ENCODE data around the gene NKX1-1. TPM values are rescaled to one million over a fixed set of nuclear protein-coding genes. Genes with fewer than 3 reads are reported as not detected.

The NKX1-1 gene
- polyA plus RNA-seq, 1 donor (not counting 4 experiments of a cell fraction or from before 2014, with no cell fraction given), result not detected

DNA sequence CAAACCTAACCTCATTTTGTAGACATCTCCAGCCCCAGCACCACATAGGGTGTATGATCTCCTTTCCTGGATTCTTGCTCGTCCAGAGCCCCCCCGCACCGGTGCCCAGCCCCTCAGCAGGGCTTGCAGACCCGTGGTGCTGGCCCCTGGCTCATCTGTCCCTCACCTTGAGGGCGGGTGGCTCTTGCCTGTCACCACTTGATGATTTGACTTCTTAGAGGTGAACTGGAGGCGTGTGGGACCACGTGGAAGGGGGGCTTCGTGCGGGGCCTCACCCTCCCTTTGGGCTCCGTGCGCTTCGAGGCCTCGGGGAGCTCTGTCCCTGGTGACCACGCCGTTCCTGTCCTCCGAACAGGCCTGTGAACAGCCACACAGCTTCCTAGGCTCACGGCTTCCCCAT is 43.7 kb downstream of the NKX1-1 start:
- Histone ChIP-seq H3K27ac (ENCODE audit: control insufficient read depth, insufficient read depth, low read length) (no peak overlapping the region), H2AFZ (ENCODE audit: control insufficient read depth, low read length) (no peak overlapping the region), H3K4me2 (ENCODE audit: control insufficient read depth, extremely low read depth, insufficient read depth, low read depth, low read length) (no peak overlapping the region), H4K20me1 (ENCODE audit: control insufficient read depth, extremely low read depth, insufficient read depth, low read length) (no peaks in the 10 kb centered on the region), H3K9me3 (ENCODE audit: control insufficient read depth, low read depth, low read length) (no peaks in the 10 kb centered on the region), H3K27me3 (ENCODE audit: control insufficient read depth, extremely low read depth, insufficient read depth, low read length) (no peaks in the 10 kb centered on the region), H3K4me3 (ENCODE audit: control insufficient read depth in 2 of 3, extremely low read depth in 1 of 3, insufficient read depth in 2 of 3, low read depth in 1 of 3, low read length in 3 of 3) (no peak overlapping the region), H3K4me1 (ENCODE audit: control insufficient read depth, extremely low read depth, insufficient read depth, low read length) (peaks cover 7% of the 10 kb centered on the region), H3K9ac (ENCODE audit: control insufficient read depth, extremely low read depth, insufficient read depth, low read length) (no peak overlapping the region), H3K79me2 (ENCODE audit: control insufficient read depth, insufficient read depth, low read length) (no peaks in the 10 kb centered on the region), H3K36me3 (ENCODE audit: control insufficient read depth in 2 of 2, extremely low read depth in 1 of 2, insufficient read depth in 2 of 2, low read length in 2 of 2) (peaks cover 7 to 13% of the 10 kb centered on the region in 2 experiments), H3K9me1 (ENCODE audit: control insufficient read depth, extremely low read depth, insufficient read depth, low read length) (no peaks in the 10 kb centered on the region)
- dilution Hi-C loops (cut with MboI; ENCODE audit: extremely low pct_ligation_motif_present, low sequenced_read_pairs), result no loop called here
- FAIRE-seq (no peak), DNase-seq (ENCODE audit: low read depth, low spot score) (no peak)
- TF ChIP-seq, protein P1, sequence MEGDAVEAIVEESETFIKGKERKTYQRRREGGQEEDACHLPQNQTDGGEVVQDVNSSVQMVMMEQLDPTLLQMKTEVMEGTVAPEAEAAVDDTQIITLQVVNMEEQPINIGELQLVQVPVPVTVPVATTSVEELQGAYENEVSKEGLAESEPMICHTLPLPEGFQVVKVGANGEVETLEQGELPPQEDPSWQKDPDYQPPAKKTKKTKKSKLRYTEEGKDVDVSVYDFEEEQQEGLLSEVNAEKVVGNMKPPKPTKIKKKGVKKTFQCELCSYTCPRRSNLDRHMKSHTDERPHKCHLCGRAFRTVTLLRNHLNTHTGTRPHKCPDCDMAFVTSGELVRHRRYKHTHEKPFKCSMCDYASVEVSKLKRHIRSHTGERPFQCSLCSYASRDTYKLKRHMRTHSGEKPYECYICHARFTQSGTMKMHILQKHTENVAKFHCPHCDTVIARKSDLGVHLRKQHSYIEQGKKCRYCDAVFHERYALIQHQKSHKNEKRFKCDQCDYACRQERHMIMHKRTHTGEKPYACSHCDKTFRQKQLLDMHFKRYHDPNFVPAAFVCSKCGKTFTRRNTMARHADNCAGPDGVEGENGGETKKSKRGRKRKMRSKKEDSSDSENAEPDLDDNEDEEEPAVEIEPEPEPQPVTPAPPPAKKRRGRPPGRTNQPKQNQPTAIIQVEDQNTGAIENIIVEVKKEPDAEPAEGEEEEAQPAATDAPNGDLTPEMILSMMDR (optimal IDR thresholded peaks at IDR 0.05 in 1 of 3, IDR thresholded peaks at IDR 0.05 in 1 of 3, conservative IDR thresholded peaks at IDR 0.05 in 1 of 3; ENCODE audit: extremely low read depth in 1 of 3, insufficient read depth in 2 of 3, low read length in 3 of 3), result no peak
- no peak for TF ChIP-seq EZH2 (IDR thresholded peaks at IDR 0.05; ENCODE audit: low read length)

DNA sequence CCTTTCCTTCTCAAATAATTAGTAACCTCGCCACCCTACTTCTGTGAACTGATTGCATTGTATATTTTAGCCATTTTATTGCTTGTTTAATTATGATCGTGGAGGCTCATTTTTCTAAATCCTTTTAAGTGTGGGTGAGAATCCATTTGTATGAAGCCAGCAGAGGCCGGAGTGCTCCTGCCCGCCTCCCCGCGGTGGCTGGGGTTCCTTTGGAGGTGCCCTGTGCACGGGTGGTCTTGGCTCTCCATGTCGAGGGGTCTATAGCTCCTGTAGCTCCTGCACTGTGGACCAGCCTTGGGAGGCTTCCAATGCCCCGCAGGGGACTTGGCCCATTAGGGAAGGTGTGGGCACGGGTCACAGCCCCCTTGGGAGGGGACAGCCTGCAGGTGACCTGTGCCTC is 44.2 kb downstream of the NKX1-1 start:
- peaks cover 7% of the 10 kb centered on the region for H3K4me1 ChIP-seq (ENCODE audit: control insufficient read depth, extremely low read depth, insufficient read depth, low read length)
- dilution Hi-C loops (cut with MboI; ENCODE audit: extremely low pct_ligation_motif_present, low sequenced_read_pairs), result no loop called here
- no peaks in the 10 kb centered on the region for H3K79me2 ChIP-seq (ENCODE audit: control insufficient read depth, insufficient read depth, low read length)
- peaks cover 7 to 16% of the 10 kb centered on the region in 2 experiments for H3K36me3 ChIP-seq (ENCODE audit: control insufficient read depth in 2 of 2, extremely low read depth in 1 of 2, insufficient read depth in 2 of 2, low read length in 2 of 2)
- no peak overlapping the region for H3K27ac ChIP-seq (ENCODE audit: control insufficient read depth, insufficient read depth, low read length)
- no peak overlapping the region for H3K9ac ChIP-seq (ENCODE audit: control insufficient read depth, extremely low read depth, insufficient read depth, low read length)
- H3K4me2 ChIP-seq (ENCODE audit: control insufficient read depth, extremely low read depth, insufficient read depth, low read depth, low read length), result no peak overlapping the region
- TF ChIP-seq EZH2 (IDR thresholded peaks at IDR 0.05; ENCODE audit: low read length), result no peak
- TF ChIP-seq, protein P1 (optimal IDR thresholded peaks at IDR 0.05 in 1 of 3, IDR thresholded peaks at IDR 0.05 in 1 of 3, conservative IDR thresholded peaks at IDR 0.05 in 1 of 3; ENCODE audit: extremely low read depth in 1 of 3, insufficient read depth in 2 of 3, low read length in 3 of 3), result no peak
- H3K9me3 ChIP-seq (ENCODE audit: control insufficient read depth, low read depth, low read length), result no peaks in the 10 kb centered on the region
- no peak overlapping the region for H2AFZ ChIP-seq (ENCODE audit: control insufficient read depth, low read length)
- no peaks in the 10 kb centered on the region for H3K9me1 ChIP-seq (ENCODE audit: control insufficient read depth, extremely low read depth, insufficient read depth, low read length)
- FAIRE-seq (no peak), DNase-seq (ENCODE audit: low read depth, low spot score) (no peak)
- H3K27me3 ChIP-seq (ENCODE audit: control insufficient read depth, extremely low read depth, insufficient read depth, low read length), result no peaks in the 10 kb centered on the region
- no peak overlapping the region for H3K4me3 ChIP-seq (ENCODE audit: control insufficient read depth in 2 of 3, extremely low read depth in 1 of 3, insufficient read depth in 2 of 3, low read depth in 1 of 3, low read length in 3 of 3)
- no peaks in the 10 kb centered on the region for H4K20me1 ChIP-seq (ENCODE audit: control insufficient read depth, extremely low read depth, insufficient read depth, low read length)
